A549 (cell line): ENCODE data around the gene INPP4B.

ENCODE experiments used
- BCL3 ChIP-seq: fragments of >200 bp; sonication (Bioruptor Twin); formaldehyde crosslinking; IDR thresholded peaks from 3 replicates; pipeline ENCODE4 v1.6.1; 2016
- CEBPB ChIP-seq, 2 experiments: fragments of >200 bp in 1 of 2; sonication (Bioruptor Twin) in 1 of 2; formaldehyde crosslinking in 1 of 2; IDR thresholded peaks; 2 replicates each; pipeline ENCODE4 v1.6.1; 2012 to 2016
- EHF ChIP-seq: fragments of 250-450 bp; sonication (Bioruptor Pico); IDR thresholded peaks from 2 replicates; pipeline ENCODE4 v1.5.0; 2020; ENCODE audit warnings: mild to moderate bottlenecking
- HDAC2 ChIP-seq: fragments of 200-600 bp; sonication (generic); IDR thresholded peaks from 2 replicates; pipeline ENCODE4 v1.6.1; 2016
- HOXB5 ChIP-seq: fragments of 250-450 bp; sonication (Bioruptor Pico); IDR thresholded peaks from 2 replicates; pipeline ENCODE4 v1.5.0; 2020; ENCODE audit warnings: mild to moderate bottlenecking, moderate library complexity
- MAX ChIP-seq: IDR thresholded peaks from 2 replicates; pipeline ENCODE4 v1.6.1; 2012
- MAZ ChIP-seq: fragments of 150-350 bp; IDR thresholded peaks from 2 replicates; pipeline ENCODE4 v1.6.1; 2014; ENCODE audit warnings: antibody characterized with exemption, low read depth, low read length, borderline replicate concordance
- POLR2A ChIP-seq: IDR thresholded peaks from 2 replicates; pipeline ENCODE4 v1.6.1; 2012; ENCODE audit warnings: mild to moderate bottlenecking, low read length
- RAD21 ChIP-seq, 2 experiments: fragments of >200 bp in 1 of 2; sonication (Bioruptor Twin) in 1 of 2; formaldehyde crosslinking in 1 of 2; IDR thresholded peaks in 1 of 2; conservative IDR thresholded peaks in 1 of 2; 2 replicates in 1 of 2; 3 replicates in 1 of 2; pipeline ENCODE4 v1.6.1; 2012 to 2018; ENCODE audit warnings: inconsistent platforms in 1 of 2
- RFX5 ChIP-seq: fragments of 450-650 bp; IDR thresholded peaks from 2 replicates; pipeline ENCODE4 v1.7.1; 2014; ENCODE audit warnings: antibody characterized with exemption, mild to moderate bottlenecking, moderate library complexity
- ZNF302 ChIP-seq: fragments of 250-450 bp; sonication (Bioruptor Pico); IDR thresholded peaks from 2 replicates; pipeline ENCODE4 v1.9.0; 2021; ENCODE audit warnings: inconsistent platforms, mild to moderate bottlenecking, moderate library complexity
- TF ChIP-seq, protein P1 (sequence below): fragments of >200 bp; sonication (Bioruptor Twin); formaldehyde crosslinking; IDR thresholded peaks from 3 replicates; pipeline ENCODE4 v1.5.1; 2016
- TF ChIP-seq, protein P2 (sequence below): IDR thresholded peaks from 2 replicates; pipeline ENCODE4 v1.6.1; 2012
- TF ChIP-seq, protein P3 (sequence below): fragments of 250-450 bp; sonication (Bioruptor Pico); IDR thresholded peaks from 2 replicates; pipeline ENCODE4 v1.5.0; 2021; ENCODE audit warnings: mild to moderate bottlenecking, moderate library complexity, borderline replicate concordance

- TF ChIP-seq HDAC2, result no peak
- TF ChIP-seq MAZ, result no peak
- TF ChIP-seq, protein P1, sequence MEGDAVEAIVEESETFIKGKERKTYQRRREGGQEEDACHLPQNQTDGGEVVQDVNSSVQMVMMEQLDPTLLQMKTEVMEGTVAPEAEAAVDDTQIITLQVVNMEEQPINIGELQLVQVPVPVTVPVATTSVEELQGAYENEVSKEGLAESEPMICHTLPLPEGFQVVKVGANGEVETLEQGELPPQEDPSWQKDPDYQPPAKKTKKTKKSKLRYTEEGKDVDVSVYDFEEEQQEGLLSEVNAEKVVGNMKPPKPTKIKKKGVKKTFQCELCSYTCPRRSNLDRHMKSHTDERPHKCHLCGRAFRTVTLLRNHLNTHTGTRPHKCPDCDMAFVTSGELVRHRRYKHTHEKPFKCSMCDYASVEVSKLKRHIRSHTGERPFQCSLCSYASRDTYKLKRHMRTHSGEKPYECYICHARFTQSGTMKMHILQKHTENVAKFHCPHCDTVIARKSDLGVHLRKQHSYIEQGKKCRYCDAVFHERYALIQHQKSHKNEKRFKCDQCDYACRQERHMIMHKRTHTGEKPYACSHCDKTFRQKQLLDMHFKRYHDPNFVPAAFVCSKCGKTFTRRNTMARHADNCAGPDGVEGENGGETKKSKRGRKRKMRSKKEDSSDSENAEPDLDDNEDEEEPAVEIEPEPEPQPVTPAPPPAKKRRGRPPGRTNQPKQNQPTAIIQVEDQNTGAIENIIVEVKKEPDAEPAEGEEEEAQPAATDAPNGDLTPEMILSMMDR, result no peak
- TF ChIP-seq EHF (CRISPR knock-in tag), result no peak
- no peak for TF ChIP-seq POLR2A
- TF ChIP-seq ZNF302, result no peak
- no peak for TF ChIP-seq MAX
- no peak for TF ChIP-seq RAD21 (conservative IDR thresholded peaks at IDR 0.05 in 1 of 2, IDR thresholded peaks at IDR 0.05 in 1 of 2)
- no peak for TF ChIP-seq HOXB5 (CRISPR knock-in tag)
- TF ChIP-seq, protein P2, sequence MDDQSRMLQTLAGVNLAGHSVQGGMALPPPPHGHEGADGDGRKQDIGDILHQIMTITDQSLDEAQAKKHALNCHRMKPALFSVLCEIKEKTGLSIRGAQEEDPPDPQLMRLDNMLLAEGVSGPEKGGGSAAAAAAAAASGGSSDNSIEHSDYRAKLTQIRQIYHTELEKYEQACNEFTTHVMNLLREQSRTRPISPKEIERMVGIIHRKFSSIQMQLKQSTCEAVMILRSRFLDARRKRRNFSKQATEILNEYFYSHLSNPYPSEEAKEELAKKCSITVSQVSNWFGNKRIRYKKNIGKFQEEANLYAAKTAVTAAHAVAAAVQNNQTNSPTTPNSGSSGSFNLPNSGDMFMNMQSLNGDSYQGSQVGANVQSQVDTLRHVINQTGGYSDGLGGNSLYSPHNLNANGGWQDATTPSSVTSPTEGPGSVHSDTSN, result no peak
- TF ChIP-seq BCL3, result no peak
- TF ChIP-seq RFX5, result no peak
- TF ChIP-seq, protein P3, sequence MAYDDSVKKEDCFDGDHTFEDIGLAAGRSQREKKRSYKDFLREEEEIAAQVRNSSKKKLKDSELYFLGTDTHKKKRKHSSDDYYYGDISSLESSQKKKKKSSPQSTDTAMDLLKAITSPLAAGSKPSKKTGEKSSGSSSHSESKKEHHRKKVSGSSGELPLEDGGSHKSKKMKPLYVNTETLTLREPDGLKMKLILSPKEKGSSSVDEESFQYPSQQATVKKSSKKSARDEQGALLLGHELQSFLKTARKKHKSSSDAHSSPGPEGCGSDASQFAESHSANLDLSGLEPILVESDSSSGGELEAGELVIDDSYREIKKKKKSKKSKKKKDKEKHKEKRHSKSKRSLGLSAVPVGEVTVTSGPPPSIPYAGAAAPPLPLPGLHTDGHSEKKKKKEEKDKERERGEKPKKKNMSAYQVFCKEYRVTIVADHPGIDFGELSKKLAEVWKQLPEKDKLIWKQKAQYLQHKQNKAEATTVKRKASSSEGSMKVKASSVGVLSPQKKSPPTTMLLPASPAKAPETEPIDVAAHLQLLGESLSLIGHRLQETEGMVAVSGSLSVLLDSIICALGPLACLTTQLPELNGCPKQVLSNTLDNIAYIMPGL (CRISPR knock-in tag), result no peak
- no peak for TF ChIP-seq CEBPB (IDR thresholded peaks at IDR 0.05)
Observed at GRCh38 chr4:142036795-142037583, 809.1 kb downstream of the INPP4B start.
